Duodenal mucosa (tissue), 2 donors: Measurements from ENCODE around the gene WBP2NL.
"Not testable (repeated sequence)": the region's sequence is repeated elsewhere in the genome, so short reads cannot be mapped to it uniquely, and the experiment has no call there.

Experiments
- H3K27ac ChIP-seq: one replicate; pipeline ENCODE4 v1.7.0; 2013; ENCODE audit warnings: low read depth, low read length
- H3K27me3 ChIP-seq, 2 donors: one replicate each; pipeline ENCODE4 v1.7.0; 2013; ENCODE audit warnings: low read length in 2 of 2, control low read depth in 1 of 2; ENCODE audit not compliant: insufficient read depth in 2 of 2, control insufficient read depth in 1 of 2
- H3K36me3 ChIP-seq, 2 donors: one replicate each; pipeline ENCODE4 v1.7.0; 2013; ENCODE audit warnings: low read length in 2 of 2, control low read depth in 1 of 2; ENCODE audit not compliant: insufficient read depth in 2 of 2, control insufficient read depth in 1 of 2
- H3K4me1 ChIP-seq, 2 donors: one replicate each; pipeline ENCODE4 v1.7.0; 2013; ENCODE audit warnings: low read length in 2 of 2, control low read depth in 1 of 2; ENCODE audit not compliant: insufficient read depth in 2 of 2, control insufficient read depth in 1 of 2
- H3K4me3 ChIP-seq, 2 donors: one replicate each; pipeline ENCODE4 v1.7.0; 2013; ENCODE audit warnings: low read length in 2 of 2, low read depth in 1 of 2
- H3K9ac ChIP-seq, 2 donors: one replicate each; pipeline ENCODE4 v1.7.0; 2013; ENCODE audit warnings: low read length in 2 of 2, low read depth in 1 of 2
- H3K9me3 ChIP-seq, 2 donors: one replicate each; pipeline ENCODE4 v1.7.0; 2013; ENCODE audit warnings: low read length in 2 of 2, control low read depth in 1 of 2; ENCODE audit not compliant: control insufficient read depth in 1 of 2

Gene WBP2NL

GRCh38 chr22:42070517-42071422 is 72.2 kb downstream of the WBP2NL start, which contains the start of gene NAGA:
Gene NAGA, minus strand, starts transcription at chr22:42070812. Its CDS starts 515 bp downstream, at chr22:42070297.
- peaks cover 14 to 25% of the 10 kb centered on the region in 2 donors for H3K36me3 ChIP-seq
- no peaks in the 10 kb centered on the region for H3K27me3 ChIP-seq
- H3K4me3 ChIP-seq, result peak within 1 kb of the TSS; percentile 75 to 79
- no peaks in the 10 kb centered on the region for H3K9me3 ChIP-seq
- H3K4me1 ChIP-seq, result peaks cover 33% of the 10 kb centered on the region in 2 donors
- H3K27ac ChIP-seq, result peak within 1 kb of the TSS; percentile 92
- peak within 1 kb of the TSS; percentile 84 to 85 for H3K9ac ChIP-seq

GRCh38 chr22:42071508-42071907 is 72.9 kb downstream of the WBP2NL start:
- H3K9ac ChIP-seq, result peak overlapping the region; percentile 84 to 85
- H3K36me3 ChIP-seq, result peaks cover 12 to 18% of the 10 kb centered on the region in 2 donors
- not testable (repeated sequence) for H3K9me3 ChIP-seq, H3K27ac ChIP-seq, H3K27me3 ChIP-seq
- peaks cover 33% of the 10 kb centered on the region in 2 donors for H3K4me1 ChIP-seq
- H3K4me3 ChIP-seq, result peak overlapping the region; percentile 75 to 79

GRCh38 chr22:42072606-42073330 is 74.2 kb downstream of the WBP2NL start:
- Histone ChIP-seq H3K9me3 (no peaks in the 10 kb centered on the region), H3K9ac (no peak overlapping the region), H3K4me3 (no peak overlapping the region), H3K4me1 (peaks cover 33 to 36% of the 10 kb centered on the region in 2 donors), H3K27ac (no peak overlapping the region), H3K36me3 (peaks cover under 1 to 8% of the 10 kb centered on the region in 2 donors), H3K27me3 (no peaks in the 10 kb centered on the region)

DNA sequence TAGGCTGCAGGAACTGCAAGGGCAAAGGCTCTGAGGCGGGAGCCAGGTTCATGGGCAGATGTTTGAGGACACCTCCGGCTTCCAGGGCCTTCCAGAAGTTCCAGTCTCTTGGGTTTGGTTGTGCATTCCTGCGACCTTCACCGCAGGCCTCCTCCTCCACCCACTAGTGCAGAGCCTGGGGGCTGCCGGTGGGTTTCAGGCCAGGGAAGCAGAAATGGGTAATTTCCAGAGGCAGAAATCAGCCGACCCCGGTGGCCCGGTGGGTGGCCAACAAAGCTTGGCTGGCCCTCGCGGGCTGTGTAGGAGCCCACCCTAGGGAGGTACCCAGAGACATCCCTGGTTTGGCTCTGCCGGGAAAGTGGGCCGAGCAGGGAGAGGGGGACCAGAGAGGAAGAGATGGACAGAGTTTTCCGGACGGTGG is 75.0 kb downstream of the WBP2NL start:
- H3K27me3 ChIP-seq, result no peaks in the 10 kb centered on the region
- H3K9ac ChIP-seq, result peak overlapping the region in 1 of 2 donors; percentile 83
- peaks cover 39 to 44% of the 10 kb centered on the region in 2 donors for H3K4me1 ChIP-seq
- H3K4me3 ChIP-seq, result peak overlapping the region; percentile 75 to 77
- H3K9me3 ChIP-seq, result no peaks in the 10 kb centered on the region
- H3K27ac ChIP-seq, result peak overlapping the region; percentile 85
- peaks cover 0 to 3% of the 10 kb centered on the region in 2 donors for H3K36me3 ChIP-seq

DNA sequence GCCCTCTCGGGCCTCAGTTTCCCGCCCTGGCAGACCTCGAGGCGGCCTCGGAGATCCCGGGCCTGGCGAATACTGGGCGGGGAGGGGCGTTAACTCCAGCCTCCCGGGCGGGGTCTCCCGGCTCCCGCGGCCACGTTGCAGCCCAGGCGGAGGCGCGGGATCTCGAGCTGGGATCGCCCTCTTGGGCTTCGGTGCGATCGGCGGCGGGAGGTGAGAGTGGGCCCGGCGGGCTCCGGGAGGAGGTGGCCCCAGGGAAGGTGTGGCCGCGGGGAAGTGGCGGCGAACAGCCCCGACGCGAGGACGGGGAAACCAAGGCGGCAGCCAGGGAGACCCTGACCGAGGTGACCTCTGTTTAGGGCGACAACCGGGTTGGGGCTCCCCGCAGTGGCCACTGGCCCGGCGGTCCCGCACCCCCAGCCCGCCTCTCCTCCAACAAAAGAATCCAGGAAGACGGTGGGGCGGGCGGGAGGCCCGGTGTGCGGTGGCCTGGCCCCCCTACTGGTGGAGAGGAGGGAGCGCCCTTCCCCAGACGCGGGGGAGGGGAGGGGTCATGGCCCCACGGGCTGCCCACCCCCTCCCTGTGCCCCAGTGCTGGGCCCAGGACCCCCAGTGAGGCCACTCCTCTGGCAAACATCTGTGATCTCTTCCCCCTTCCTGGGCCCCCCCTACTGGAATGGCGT is 75.7 kb downstream of the WBP2NL start, which contains the start of gene PHETA2:
PHETA2 (plus strand) TSS at position 117 of the 680 bp plus-strand sequence. CDS start 3,046 bp downstream, outside the sequence.
- Histone ChIP-seq H3K27me3 (no peaks in the 10 kb centered on the region), H3K4me3 (peak within 1 kb of the TSS; percentile 75 to 77), H3K27ac (peak within 1 kb of the TSS; percentile 85), H3K36me3 (peaks cover 0 to 3% of the 10 kb centered on the region in 2 donors), H3K9me3 (no peaks in the 10 kb centered on the region), H3K4me1 (peaks cover 45 to 49% of the 10 kb centered on the region in 2 donors), H3K9ac (peak within 1 kb of the TSS; percentile 79 to 83)

GRCh38 chr22:42074846-42075676 is 76.5 kb downstream of the WBP2NL start:
- Histone ChIP-seq H3K4me3 (peak overlapping the region; percentile 75 to 77), H3K27ac (peak overlapping the region; percentile 85), H3K27me3 (no peaks in the 10 kb centered on the region), H3K9ac (peak overlapping the region; percentile 79 to 83), H3K9me3 (no peaks in the 10 kb centered on the region), H3K36me3 (peaks cover 0 to 3% of the 10 kb centered on the region in 2 donors), H3K4me1 (peaks cover 39 to 43% of the 10 kb centered on the region in 2 donors)

- H3K4me1 ChIP-seq, result peaks cover 33 to 40% of the 10 kb centered on the region in 2 donors
- no peak overlapping the region for H3K4me3 ChIP-seq
- peaks cover 0 to 5% of the 10 kb centered on the region in 2 donors for H3K36me3 ChIP-seq
- H3K27me3 ChIP-seq, result no peaks in the 10 kb centered on the region
- H3K27ac ChIP-seq, result no peak overlapping the region
- no peak overlapping the region for H3K9ac ChIP-seq
- no peaks in the 10 kb centered on the region for H3K9me3 ChIP-seq
These were observed 78.3 kb downstream of the WBP2NL start for GRCh38 chr22:42076764-42077485.

DNA sequence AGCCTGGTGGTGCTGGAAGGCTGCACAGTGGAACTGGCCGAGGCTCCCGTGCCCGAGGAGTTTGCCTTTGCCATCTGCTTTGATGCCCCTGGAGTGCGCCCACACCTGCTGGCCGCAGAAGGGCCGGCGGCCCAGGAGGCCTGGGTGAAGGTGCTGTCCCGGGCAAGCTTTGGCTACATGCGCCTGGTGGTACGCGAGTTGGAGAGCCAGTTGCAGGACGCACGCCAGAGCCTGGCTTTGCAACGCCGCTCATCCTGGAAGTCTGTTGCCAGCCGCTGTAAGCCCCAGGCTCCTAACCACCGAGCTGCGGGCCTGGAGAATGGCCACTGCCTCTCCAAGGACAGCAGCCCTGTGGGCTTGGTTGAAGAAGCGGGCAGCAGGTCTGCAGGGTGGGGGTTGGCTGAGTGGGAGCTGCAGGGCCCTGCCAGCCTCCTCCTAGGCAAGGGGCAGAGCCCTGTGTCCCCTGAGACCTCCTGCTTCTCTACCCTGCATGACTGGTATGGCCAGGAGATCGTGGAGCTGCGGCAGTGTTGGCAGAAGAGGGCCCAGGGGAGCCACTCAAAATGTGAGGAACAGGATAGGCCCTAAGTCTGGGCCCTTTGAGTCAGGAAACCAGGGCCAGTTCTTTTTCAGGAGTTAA is 79.0 kb downstream of the WBP2NL start:
- no peak overlapping the region for H3K27ac ChIP-seq
- H3K36me3 ChIP-seq, result peaks cover 0 to 12% of the 10 kb centered on the region in 2 donors
- H3K9ac ChIP-seq, result peak overlapping the region in 1 of 2 donors; percentile 12
- H3K27me3 ChIP-seq, result no peaks in the 10 kb centered on the region
- peaks cover 33 to 40% of the 10 kb centered on the region in 2 donors for H3K4me1 ChIP-seq
- no peak overlapping the region for H3K4me3 ChIP-seq
- H3K9me3 ChIP-seq, result no peaks in the 10 kb centered on the region
